ENCODE measurements around the gene TTLL11.

GRCh38 chr9:122016309-122016708, 76.8 kb downstream of the TTLL11 start:
- TF ChIP-seq CTCF (conservative IDR thresholded peaks at IDR 0.05; ENCODE audit: low read depth, low read length) (no peak), EZH2phosphoT487 (IDR thresholded peaks at IDR 0.05; ENCODE audit: borderline replicate concordance, low read length) (no peak)
